ENCODE results near the gene LGALS3BP. TPM values are rescaled to one million over a fixed set of nuclear protein-coding genes. Genes with fewer than 3 reads are reported as not detected.

Gene LGALS3BP
- total RNA-seq, 1 experiment from 2014 or later = 69.8 TPM

- WGBS (ENCODE audit: extremely low coverage, insufficient read length, low lambda C conversion rate) = no CpG with 5 or more reads among the region's 5 CpGs
Observed at GRCh38 chr17:79011451-79012147, 31.9 kb upstream of the LGALS3BP start.

More at GRCh38 chr17:79011451-79012147, 31.9 kb upstream of the LGALS3BP start:
- H3K79me2 ChIP-seq (ENCODE audit: insufficient read depth, low read length) = peaks cover 3% of the 10 kb centered on the region; the same call in 1 of the 2 replicates
- H4K8ac ChIP-seq (replicated peaks; ENCODE audit: insufficient read length, low read depth, low read length) = no peak overlapping the region
- H2BK5ac ChIP-seq (ENCODE audit: insufficient read length, low read length) = no peak overlapping the region
- H4K5ac ChIP-seq (ENCODE audit: insufficient read length, low read depth, low read length) = no peak overlapping the region
- no peak overlapping the region for H3K27ac ChIP-seq (ENCODE audit: insufficient read length, low read depth, low read length)
- no peaks in the 10 kb centered on the region for H3K79me1 ChIP-seq (ENCODE audit: insufficient read depth, low read depth, low read length, poor library complexity, severe bottlenecking)
- no peak for DNase-seq
- no peak overlapping the region for H2BK12ac ChIP-seq (ENCODE audit: insufficient read length, low read depth, low read length)
- no peak overlapping the region for H2BK120ac ChIP-seq (ENCODE audit: low read depth, low read length, poor library complexity, severe bottlenecking)
- H3K4me2 ChIP-seq (ENCODE audit: insufficient read depth, insufficient read length, low read length) = no peak overlapping the region
- H2BK20ac ChIP-seq (ENCODE audit: low read depth, low read length, poor library complexity, severe bottlenecking) = no peak overlapping the region
- peaks cover 13% of the 10 kb centered on the region for H3K9me3 ChIP-seq (ENCODE audit: control insufficient read depth, low read depth, low read length)
- H3K4ac ChIP-seq (ENCODE audit: low read depth, low read length) = no peak overlapping the region
- TF ChIP-seq CTCF (conservative IDR thresholded peaks at IDR 0.05) = no peak
- H3K18ac ChIP-seq (ENCODE audit: insufficient read length, low read depth, low read length) = no peak overlapping the region
- no peak overlapping the region for H2AK5ac ChIP-seq (ENCODE audit: insufficient read length, low read length)
- H3K23me2 ChIP-seq (ENCODE audit: insufficient read length, low read depth, low read length, poor library complexity, severe bottlenecking) = peaks cover 8% of the 10 kb centered on the region
- no peak overlapping the region for H3K56ac ChIP-seq (ENCODE audit: insufficient read length, low read depth, low read length)
- Mint-ChIP-seq H3K27me3 (ENCODE audit: low read depth) (peaks cover 68% of the 10 kb centered on the region), H3K4me3 (no peak overlapping the region), H3K9me3 (peaks cover 42 to 43% of the 10 kb centered on the region in 2 experiments), H3K4me1 (peaks cover 15 to 27% of the 10 kb centered on the region in 2 experiments), H3K36me3 (ENCODE audit: insufficient read depth in 1 of 3, low read depth in 3 of 3) (peaks cover 6 to 8% (median 8%) of the 10 kb centered on the region in 3 experiments; a peak in 6 of 7 replicates), H3K27ac (no peak overlapping the region; a peak in 1 of 7 replicates)
- no peak overlapping the region for H3K9ac ChIP-seq (ENCODE audit: extremely low read depth, insufficient read length, low read length)
- peaks cover 19% of the 10 kb centered on the region; the same call in 1 of the 2 replicates for H3K27me3 ChIP-seq (ENCODE audit: insufficient read depth, low read length)
- no peak overlapping the region for H2BK15ac ChIP-seq (ENCODE audit: low read depth, low read length)
- no peak overlapping the region for H3K23ac ChIP-seq (ENCODE audit: insufficient read length, low read depth, low read length)
- no peak overlapping the region for H3T11ph ChIP-seq (ENCODE audit: low read length)
- no peaks in the 10 kb centered on the region for H4K20me1 ChIP-seq (ENCODE audit: control insufficient read depth, insufficient read depth, insufficient read length)
- H4K91ac ChIP-seq (ENCODE audit: insufficient read length, low read depth, low read length) = no peak overlapping the region
- H2AFZ ChIP-seq (ENCODE audit: low read length) = no peak overlapping the region
- no peaks in the 10 kb centered on the region for H3K4me1 ChIP-seq (ENCODE audit: insufficient read depth, low read length)
- no peak overlapping the region for H3K14ac ChIP-seq (ENCODE audit: insufficient read depth, low read length)
